Epithelial cell of alveolus of lung (primary cell): ENCODE measurements around the gene PET100. TPM values are rescaled to one million over a fixed set of nuclear protein-coding genes. Genes with fewer than 3 reads are reported as not detected.

Experiments
- total RNA-seq: library from RNA; depleted of rRNA; stranded (reverse); fragments of >200 nt; gene quantifications from 2 replicates; pipeline ENCODE4 v1.2.1, GENCODE V29; 2015

PET100 gene
- total RNA-seq = 17.3 and 18.4 TPM in 2 replicates

GRCh38 chr19:7629347-7630054, at the start of gene PET100, which contains the start of gene XAB2:
TSS of gene PET100 (plus strand) at chr19:7629793. CDS start at chr19:7629834, 41 bp downstream.
TSS of gene XAB2 (minus strand) at chr19:7629545. CDS start at chr19:7629527, 18 bp downstream.

GRCh38 chr19:7595466-7596133, 34.0 kb upstream of the PET100 start, which contains the start of gene CAMSAP3:
TSS of gene CAMSAP3 (plus strand) at chr19:7595863. CDS start at chr19:7596003, 140 bp downstream.

GRCh38 chr19:7633698-7634097, 4.1 kb downstream of the PET100 start, which contains the start of gene PCP2:
TSS of gene PCP2 (minus strand) at chr19:7633719. CDS start at chr19:7633457, 262 bp downstream.

GRCh38 chr19:7636691-7637373, 7.2 kb downstream of the PET100 start, which contains the start of gene STXBP2:
TSS of gene STXBP2 (plus strand) at chr19:7637110. CDS start at chr19:7637150, 40 bp downstream.

GRCh38 chr19:7668842-7669241, 39.2 kb downstream of the PET100 start, which contains the start of gene RETN:
TSS of gene RETN (plus strand) at chr19:7669049. CDS start at chr19:7669327, 278 bp downstream.

DNA sequence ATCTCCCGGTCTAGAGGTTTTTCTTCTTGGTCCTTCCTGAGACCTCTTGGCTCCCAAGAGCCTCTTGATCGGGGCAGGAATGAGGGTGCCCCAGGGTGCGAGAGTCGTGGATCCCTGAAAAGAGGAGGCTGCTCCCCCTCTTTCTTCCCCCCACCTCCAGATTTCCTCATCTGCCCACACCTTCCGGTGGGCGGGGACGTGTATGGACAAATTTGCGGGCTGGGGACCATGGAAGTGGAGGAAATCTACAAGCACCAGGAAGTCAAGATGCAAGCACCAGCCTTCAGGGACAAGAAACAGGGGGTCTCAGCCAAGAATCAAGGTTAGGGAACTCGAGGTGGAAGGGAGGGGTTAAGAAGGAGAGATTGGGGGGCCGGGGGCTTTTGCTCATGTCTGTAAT, 47.3 kb downstream of the PET100 start, which contains the start of gene MCEMP1:
Gene MCEMP1, plus strand, starts transcription at position 237 of the 400 bp plus-strand sequence. Its CDS starts 31 bp downstream, at position 268.

DNA sequence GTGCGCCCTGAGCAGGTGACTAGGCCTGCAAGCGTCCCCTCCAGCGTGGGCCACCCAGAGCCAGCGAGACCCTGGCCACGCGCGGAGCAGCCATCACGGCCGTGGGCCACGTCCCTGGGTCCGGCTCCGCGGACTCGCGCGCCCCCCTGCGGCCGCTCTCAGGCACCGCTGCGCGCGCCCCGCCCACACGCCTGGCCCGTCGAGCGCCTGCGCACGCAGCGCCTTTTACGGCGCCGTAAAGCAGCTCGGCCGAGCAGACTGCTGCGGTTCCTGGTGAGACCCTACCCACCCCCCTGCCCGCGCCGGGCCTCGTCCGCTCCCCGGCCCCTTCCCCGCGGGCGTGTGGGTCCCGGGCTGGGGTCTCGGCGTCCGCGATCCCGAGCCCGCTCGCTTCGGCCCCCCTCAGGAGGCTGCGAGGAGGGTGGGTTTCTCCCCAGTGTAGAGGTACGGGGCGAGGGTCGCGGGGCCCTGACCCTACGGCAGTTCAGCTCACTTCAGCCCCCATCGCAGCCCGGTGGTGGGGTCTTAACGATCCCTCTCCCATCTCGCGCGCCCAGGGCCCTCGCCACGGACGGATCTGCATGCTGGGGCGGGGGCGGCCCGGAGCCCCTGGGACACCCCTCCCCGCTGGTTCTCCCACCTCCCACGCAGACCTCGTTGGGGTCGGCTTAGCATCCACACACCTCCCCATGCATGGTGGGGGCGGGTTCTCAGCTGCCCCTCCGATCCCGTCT, 51.2 kb downstream of the PET100 start, which contains the start of gene TRAPPC5:
Gene TRAPPC5, plus strand, starts transcription at position 228 of the 734 bp plus-strand sequence. CDS start 1,421 bp downstream, outside the sequence.

Other genes starting within 250 kb of the PET100 start
- 4.2 and 5.2 TPM in 2 replicates for gene PEX11G, start 140.8 kb upstream of the PET100 start, total RNA-seq
- gene ZNF358, start 113.7 kb upstream of the PET100 start, total RNA-seq = 48.0 and 122 TPM in 2 replicates
- 3.5 and 10.4 TPM in 2 replicates for gene MCOLN1, start 107.2 kb upstream of the PET100 start, total RNA-seq
- 114 and 136 TPM in 2 replicates for gene PNPLA6, start 94.1 kb upstream of the PET100 start, total RNA-seq
- 0.65 TPM in 1 of 2 replicates, not detected in the other for gene CAMSAP3, start 33.9 kb upstream of the PET100 start, total RNA-seq
- 42.0 and 69.7 TPM in 2 replicates for gene XAB2, start 248 bp upstream of the PET100 start, total RNA-seq
- not detected in 2 replicates for gene PCP2, start 3.9 kb downstream of the PET100 start, total RNA-seq
- 12.3 and 28.7 TPM in 2 replicates for gene STXBP2, start 7.3 kb downstream of the PET100 start, total RNA-seq
- not detected in 2 replicates for gene RETN, start 39.3 kb downstream of the PET100 start, total RNA-seq
- gene MCEMP1, start 47.3 kb downstream of the PET100 start, total RNA-seq = not detected in 2 replicates
- gene TRAPPC5, start 51.0 kb downstream of the PET100 start, total RNA-seq = 112 and 152 TPM in 2 replicates
- not detected in 2 replicates for gene FCER2, start 72.3 kb downstream of the PET100 start, total RNA-seq
- gene CLEC4G, start 102.3 kb downstream of the PET100 start, total RNA-seq = not detected in 2 replicates
- not detected in 2 replicates for gene CD209, start 117.7 kb downstream of the PET100 start, total RNA-seq
- not detected in 2 replicates for gene CLEC4M, start 133.4 kb downstream of the PET100 start, total RNA-seq
- 13.8 and 15.0 TPM in 2 replicates for gene EVI5L, start 200.4 kb downstream of the PET100 start, total RNA-seq
- gene PRR36, start 244.6 kb downstream of the PET100 start, total RNA-seq = not detected in 2 replicates